ENCODE results near the gene LIPM.

LIPM gene, protein sequence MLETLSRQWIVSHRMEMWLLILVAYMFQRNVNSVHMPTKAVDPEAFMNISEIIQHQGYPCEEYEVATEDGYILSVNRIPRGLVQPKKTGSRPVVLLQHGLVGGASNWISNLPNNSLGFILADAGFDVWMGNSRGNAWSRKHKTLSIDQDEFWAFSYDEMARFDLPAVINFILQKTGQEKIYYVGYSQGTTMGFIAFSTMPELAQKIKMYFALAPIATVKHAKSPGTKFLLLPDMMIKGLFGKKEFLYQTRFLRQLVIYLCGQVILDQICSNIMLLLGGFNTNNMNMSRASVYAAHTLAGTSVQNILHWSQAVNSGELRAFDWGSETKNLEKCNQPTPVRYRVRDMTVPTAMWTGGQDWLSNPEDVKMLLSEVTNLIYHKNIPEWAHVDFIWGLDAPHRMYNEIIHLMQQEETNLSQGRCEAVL

DNA sequence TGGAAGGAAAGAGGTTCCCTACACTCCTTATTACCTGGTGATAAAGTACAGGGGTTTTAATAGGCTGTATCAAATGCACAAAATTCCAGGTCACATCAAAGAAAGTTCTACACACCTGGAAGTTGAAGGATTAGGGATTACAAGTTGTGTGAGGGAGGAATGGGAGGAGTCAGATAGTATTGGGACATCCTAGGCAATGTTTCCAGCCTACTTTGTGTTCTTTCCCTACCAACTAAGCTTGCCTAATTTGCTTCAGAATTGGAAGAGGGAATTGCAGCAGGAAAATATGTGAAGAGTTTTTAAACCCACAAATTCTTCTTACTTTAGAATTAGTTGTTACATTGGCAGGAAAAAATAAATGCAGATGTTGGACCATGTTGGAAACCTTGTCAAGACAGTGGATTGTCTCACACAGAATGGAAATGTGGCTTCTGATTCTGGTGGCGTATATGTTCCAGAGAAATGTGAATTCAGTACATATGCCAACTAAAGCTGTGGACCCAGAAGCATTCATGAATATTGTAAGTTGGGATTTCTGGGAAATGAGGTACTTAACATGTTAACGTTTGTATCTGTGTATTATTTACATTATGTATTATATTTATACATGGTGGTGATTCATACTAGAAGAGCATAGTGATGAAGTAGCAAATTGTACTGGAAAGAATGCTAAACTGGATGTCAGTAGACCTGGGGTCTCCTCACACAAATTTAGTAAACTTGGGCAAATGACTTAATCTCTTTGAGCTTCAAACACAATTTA lies at the start of gene LIPM:
Gene LIPM, plus strand, starts transcription at position 208 of the 763 bp plus-strand sequence. Its CDS starts 167 bp downstream, at position 375.
- DNase-seq: no peak

DNA sequence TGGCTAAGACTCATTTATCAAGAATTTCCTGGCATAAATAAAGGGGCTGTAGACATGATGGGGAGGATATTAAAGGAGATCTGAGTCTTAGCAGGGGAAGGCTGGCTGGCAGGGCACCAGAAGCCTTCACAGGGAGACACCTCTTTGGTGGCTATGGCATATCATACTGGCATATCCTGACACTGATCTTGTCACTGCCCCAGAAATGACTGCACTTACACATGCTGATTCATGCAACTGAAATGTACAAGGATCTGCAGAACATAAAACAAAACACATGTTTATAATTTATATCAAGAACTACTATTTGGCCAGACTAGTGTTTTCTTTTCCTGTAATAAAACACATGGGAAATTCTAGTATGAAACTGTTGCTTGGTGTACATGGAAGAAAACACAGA lies 48.2 kb upstream of the LIPM start:
- DNase-seq: no peak

DNA sequence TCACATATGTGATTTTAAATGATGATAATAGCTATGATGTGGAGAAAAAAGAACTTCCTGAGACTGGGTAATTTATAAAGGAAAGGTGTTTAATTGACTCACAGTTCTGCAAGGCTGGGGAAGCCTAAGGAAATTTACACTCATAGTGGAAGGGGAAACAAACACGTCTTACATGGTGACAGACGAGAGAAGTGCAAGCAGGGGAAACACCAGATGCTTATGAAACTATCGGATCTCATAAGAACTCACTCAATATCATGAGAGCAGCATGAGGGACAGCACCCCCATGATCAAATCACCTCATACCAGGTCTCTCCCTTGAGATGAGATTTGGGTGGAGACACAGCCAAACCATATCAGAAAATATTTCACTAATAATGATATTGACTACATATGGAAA lies 46.8 kb upstream of the LIPM start:
- DNase-seq: no peak

DNA sequence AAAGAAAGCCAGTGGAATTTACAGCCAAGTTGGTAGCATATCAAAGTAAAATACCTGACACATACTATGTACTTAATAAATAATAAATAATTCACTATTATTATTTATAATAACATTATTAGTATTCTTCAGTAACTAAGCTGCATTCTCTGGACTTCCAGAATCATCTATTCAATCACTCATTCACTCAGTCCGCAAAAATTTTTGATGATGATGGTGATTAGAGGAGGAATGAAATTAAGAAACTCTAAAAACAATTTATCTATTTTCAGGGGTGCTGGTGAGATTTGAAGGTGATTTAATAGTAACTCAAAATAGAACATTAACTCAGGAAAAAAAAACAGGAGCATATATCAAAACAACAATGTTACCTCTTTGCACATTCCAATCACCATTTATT lies 45.9 kb upstream of the LIPM start:
- no peak for DNase-seq

DNA sequence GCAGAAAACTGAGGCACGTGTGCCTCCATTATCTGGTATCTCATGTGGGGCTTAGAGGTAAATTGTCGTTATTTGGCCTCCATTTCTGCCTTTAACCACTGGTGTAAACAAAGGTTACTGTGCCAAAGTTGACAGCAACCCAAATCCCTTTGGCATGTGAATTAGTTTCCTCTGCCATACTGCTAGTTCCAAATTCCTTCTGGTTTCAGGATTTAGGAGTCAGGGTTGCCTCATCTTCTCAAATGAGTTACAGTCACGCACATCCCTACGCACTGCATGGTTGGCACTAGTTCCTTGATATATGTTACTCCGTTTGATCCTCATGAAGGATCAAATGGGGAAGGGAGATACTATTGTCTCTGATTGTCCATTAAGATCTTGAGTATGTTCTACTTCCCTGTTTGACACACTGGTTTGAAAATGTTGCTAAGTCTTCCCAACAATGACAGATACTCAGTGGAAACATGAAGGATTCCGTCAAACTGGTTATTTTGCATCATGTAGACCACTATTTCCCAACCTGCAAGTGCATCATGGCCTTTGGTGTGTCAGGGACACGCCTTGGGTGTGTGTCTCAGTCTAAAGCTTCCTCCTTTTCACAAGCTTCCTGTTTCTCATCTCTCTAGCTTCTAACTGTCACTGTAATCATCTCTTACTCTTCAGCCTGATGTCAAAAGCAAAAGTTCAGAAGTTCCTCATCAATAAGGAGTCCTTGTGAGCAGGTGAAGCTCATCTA lies 43.0 kb upstream of the LIPM start, which contains the start of gene LIPN:
Gene LIPN, plus strand, starts transcription at position 655 of the 736 bp plus-strand sequence. CDS start 1,386 bp downstream, outside the sequence.
- peak; percentile 14 for DNase-seq

DNA sequence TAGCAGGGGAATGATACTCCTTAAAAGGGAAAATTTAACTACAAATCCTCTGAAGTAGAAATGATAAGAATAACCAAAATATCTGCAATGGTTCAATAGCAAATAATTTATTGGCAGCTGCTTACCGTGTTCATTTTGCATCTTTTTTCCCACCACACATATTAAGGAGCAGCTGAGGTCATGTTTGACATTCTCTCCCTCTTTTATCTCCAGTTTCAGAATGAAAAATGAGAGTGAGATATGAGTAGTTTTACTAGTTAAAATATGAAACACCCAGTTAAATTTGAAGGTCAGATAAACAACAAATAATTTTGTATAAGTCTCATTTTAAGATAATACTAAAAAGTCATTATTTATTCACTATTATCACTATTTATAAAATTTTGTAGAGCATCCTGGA lies 39.6 kb upstream of the LIPM start:
- DNase-seq: no peak

DNA sequence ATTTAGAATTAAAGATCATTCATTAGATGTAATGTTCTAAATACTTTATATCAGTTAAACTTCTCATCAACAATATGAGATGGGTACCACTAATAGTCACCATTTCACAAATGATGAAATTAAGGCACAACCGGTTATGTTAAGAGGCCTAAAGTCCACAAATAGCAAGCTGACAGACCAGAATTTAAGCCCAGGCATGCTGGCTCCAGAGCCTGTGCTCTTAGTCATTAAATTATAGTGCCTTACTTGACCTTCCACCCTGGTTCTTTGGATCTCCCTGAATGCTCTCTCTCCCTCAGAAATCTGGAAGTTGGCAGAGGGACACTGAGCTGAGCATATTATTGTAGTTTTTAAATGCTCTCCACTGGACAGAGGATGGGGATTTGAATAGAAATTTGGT lies 39.1 kb upstream of the LIPM start:
- DNase-seq: no peak

DNA sequence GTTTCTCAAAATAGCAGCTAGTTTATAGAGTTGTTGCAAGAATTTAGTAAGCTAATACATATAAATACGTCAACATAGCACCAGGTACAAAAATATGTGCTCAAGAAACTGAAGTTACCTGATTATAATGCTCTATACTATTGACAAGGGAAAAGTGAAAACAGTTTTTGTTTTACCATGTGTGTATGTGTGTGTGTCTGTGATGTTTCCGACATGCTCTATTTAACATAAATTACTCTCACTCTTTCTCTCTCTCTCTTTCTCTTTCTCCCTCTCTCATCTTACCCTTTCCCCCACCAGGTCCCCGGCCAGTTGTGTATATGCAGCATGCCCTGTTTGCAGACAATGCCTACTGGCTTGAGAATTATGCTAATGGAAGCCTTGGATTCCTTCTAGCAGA lies 38.4 kb upstream of the LIPM start:
- DNase-seq: no peak

DNA sequence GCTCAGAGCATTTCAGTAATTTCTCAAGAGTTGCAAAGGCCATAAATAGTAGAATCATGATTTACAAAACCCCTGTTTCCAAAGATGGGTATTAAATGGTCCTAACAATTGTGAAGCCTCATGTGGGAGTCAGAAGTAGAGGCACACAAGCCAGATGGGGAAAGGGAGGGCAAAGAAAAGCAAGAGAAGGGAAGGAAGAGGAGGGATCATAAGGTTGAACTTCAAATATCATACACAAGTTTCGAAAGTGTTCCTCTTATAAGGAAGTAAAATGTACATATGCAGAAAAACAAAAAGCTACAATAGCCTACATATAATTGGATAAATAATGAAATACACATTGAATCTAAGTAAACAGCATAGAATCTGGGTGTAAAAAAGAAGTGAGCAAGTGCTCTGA lies 36.7 kb upstream of the LIPM start:
- no peak for DNase-seq

DNA sequence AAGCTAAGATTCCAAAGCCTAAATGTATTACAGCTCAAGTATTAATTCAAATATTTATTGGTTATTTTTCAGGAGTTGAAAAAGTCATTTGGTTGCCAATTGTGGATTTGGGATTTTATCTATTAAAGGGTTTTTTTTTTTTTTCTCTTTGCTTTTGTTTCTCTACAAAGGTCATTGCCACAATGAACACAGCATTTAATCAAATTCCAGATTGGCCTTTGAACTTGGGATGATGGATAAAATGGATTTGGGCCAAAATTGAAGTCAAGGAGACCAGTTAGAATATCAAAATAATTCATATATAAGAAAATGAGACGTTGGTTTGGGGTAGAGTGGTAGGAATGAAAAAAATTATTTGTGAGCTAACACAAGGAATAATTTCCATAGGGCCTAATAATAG lies 33.1 kb upstream of the LIPM start:
- DNase-seq: no peak

DNA sequence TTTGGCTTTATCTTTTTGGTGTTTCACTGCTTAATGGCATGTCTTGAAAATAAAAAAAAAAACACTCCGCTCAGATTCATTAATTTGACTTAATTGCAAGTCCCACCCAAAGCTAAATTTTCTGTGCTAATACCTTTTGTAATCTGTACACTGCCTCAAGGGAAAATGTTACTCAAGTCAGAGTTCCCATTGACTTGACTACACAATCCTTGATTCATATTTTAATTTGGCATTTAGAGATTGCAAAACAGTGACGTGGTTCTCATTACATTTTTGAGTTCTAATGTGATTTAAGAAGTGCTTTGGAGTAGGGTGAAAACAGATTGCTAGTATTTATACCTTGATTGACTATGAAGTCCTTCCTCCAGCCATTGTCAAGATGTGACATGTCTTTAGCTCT lies 21.3 kb upstream of the LIPM start:
- DNase-seq: no peak

DNA sequence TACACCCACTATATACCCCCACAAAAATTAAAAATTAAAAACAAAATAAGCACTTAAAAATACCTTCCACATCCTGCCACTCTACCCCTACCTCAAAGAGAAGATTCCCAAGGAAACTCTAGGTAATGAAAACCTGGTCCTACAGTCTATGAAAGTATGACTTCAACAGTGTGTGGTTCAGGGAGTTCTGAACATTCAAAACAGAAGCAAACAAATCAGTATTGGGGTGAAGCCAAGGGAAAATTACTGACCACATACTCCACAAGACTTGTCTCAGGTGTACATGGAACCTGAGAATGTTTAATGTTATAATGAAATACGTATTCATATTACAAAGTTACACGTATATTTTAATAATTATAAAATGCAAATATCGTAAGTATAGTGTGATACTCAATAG lies 20.3 kb upstream of the LIPM start:
- DNase-seq: no peak

DNA sequence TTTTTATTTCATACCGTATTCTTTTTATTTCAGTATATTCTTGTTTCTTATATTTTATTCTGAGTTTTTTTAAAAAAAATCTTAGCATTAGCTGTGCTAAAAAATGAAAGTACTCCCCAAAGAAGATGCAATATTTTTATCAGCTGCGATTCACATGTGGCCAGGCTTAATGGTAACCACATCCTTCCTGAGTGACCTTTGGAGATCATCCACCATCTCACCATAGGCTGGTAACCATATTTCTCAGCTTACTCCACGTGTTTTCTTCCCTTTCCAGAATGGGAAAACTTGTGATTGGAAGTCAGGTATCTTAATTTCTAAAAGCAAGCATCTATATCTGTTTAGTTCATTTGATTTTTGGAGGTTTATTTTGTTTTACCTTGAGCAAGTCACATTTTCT lies 18.8 kb upstream of the LIPM start:
- no peak for DNase-seq

DNA sequence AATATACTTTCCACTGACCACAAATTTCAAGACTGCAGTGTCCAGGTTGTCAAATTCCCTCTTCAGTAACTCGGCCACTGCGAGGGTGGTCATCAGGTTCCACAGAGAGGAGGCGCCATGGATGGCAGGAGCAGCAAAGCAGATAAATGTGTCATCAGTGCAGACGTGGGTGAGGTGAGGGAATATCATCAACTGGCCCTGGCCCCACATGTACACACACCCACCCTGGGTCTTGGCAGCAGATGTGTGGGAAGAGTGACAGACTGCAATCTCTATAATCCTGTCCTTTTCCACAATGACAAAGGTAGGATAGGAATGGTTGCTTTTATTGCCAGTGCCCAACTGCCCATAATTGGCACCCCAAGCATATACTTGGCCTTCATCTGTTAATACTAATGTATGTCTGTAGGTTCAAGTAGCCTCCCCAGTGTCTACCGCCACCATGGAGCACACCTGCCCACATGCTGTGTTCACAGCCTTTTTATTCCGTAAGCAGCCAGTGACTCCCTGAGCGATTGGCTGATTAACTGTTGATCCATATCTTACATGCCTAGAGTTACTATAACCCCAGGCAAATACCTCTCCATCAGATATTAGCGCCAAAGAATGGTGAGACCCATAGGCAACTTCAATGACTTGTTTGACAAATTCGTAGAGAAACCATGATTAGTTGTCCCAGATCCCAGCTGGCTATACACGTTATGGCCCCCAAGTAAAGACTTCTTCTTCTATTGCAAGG lies 16.3 kb upstream of the LIPM start:
- no peak for DNase-seq

DNA sequence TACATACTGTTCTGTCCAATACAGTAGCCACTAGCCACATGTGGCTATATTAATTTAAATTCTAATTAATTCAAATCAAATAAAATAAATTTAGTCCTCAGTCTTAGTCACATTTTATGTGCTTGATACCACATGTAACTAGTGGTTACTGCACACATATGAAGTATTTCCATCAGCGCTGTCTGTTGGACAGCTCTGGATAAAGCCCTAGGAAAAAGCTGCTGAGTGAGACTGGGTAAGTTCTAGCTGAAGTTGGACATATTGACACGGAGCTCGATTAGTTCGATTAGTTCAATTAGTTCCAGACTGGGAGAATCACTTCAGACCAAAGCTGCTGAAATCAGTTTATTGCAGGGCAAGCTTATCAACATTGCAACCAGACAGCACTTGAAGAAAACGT lies 15.1 kb upstream of the LIPM start:
- no peak for DNase-seq

DNA sequence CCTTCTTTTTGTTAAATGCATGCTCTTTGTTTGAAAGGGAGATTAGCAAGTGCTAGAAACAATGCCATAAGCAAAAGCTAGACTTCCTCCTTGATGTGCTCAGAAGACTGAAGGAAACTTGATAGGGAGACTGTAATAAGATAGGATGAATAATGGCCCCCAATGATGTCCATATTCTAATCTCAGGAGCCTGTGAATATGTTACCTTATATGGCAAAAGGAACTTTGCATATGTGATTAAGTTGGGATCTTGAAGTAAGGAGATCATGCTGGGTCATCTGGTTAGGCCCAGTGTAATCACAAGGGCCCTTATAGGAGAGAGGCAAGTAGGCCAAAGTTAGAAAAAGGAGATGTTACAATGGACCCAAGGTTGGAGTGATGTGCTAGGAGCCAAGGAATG lies 13.6 kb upstream of the LIPM start:
- DNase-seq: no peak

DNA sequence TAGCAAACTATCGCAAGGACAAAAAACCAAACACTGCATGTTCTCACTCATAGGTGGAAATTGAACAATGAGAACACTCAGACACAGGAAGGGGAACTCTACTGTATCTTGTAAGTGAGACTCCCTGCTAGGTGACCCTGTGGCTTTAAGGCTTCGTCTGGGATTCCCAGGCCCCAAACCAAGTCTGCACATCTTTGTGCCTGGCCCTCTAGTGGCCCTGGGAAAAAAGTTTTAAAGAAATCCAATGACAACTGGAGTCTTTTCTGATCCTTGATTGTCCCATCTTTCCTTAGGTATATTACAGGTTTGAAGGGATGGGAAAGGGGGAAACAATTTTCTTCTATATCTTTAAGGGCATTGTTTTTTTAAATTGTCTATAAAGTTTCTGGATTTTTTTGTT lies 10.6 kb upstream of the LIPM start:
- no peak for DNase-seq

DNA sequence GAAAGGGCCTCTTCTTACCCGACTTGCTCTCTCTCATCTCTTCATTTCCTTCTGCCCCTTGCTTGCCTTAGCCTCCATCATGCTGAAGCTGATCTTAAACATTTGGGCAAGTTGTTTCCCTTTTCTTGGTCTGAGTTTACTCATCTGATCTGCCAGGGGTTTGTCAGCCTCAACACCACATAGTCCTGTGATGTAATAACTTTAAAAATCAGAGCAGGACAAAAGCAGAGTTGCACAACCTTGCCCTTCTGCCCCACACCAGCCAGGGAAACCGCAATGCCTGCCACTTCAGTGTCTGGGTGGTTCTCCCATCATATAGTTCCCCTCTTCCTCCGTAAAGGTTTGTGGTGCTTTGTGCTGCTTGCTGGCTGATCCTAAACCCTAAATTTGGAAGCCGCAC lies 9.9 kb upstream of the LIPM start:
- no peak for DNase-seq

DNA sequence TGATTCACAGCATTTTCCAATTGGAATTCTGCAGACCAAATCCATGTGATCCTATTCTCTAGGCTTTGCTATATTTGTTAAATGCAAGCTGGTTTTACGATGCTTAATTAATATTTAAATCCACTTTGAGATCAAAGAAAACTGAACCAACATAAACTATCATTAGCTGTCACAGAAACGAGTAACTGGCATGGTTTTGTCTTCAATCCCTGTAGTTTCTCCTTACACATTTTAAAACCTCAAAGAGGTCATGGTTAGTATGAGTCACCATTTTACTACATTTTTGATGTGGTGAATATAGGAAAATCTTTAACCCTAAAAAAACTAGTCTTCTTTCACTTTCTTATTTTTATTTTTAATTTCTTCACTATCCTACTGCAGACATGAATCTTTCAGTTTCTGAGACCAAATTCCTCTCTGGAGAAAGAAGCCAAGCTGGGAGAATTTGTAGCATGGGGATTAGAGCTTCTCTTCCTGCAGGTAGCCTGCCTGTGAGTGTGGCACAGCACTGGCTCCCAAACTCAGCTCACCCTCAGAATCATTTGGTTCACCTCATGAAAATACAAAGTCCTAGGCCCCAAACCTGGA lies 8.7 kb upstream of the LIPM start:
- no peak for DNase-seq

DNA sequence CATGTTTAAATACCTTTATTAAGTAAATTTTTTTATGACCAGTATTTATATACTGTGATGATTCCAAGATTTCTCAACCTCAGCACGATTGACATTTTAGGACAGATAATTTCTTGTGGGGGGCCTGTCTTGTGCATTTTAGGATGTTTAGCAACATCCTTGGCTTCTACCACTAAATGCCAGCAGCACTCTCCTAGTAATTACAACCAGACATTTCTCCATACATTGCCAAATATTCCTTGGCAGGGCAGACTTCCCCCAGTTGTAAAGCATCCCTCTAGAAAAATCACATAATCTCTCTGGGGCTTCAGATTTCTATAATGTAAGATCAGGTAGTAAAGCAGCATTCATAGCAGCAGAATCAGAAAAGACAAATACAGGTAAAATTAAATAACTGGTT lies 7.8 kb upstream of the LIPM start:
- no peak for DNase-seq

DNA sequence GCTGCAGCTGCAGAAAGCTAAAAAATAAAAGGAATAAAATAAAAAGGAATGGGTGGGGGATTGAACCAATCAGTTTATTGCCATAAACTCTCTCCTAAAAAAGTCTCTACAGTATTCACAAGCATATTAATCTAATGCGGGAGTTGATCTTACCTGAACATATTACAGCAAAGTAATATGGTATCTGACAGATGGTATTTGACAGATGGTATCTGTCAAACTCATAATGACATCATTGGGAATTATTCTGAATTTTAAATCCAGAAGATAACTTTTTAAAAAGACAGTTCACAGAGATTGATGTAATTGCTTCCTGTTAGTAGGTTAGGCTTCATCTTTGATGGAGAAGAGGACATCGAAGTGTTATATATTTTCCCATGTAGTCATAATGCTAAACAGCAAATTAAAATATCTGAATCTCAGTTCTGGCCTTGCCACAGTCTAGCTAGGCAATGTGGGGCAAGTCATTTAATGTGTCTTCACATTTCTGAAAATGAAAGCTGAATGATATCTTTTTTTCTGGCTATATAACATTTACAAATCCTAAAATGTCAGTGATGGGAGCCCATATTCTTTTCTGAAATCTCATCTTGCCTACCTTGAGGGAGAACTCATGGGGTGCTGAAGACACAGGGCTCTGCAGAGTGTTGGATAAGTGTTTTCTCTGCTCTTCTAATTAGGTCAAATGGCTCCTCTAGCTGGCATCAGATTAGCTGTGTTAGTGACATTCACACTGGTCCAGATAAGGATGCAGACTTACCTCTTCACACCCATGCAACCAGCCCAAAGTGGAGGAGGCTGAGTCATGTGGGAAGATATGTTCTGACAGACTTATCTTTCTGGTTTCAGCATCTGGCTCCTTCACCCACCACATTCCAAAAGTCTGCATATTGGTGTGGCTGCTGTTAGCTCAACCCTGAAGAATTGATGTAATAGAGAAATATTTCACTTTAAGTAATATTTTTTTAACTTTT lies 2.1 kb upstream of the LIPM start:
- DNase-seq: no peak

Data from GDM1 (cell line).